ENCODE results near the gene IL33. TPM values are rescaled to one million over a fixed set of nuclear protein-coding genes. Genes with fewer than 3 reads are reported as not detected.
A peak's percentile ranks its signal among the peaks of the same experiment; 100 is the strongest.

The IL33 gene
- total RNA-seq, 1 experiment from 2014 or later = not detected

DNA sequence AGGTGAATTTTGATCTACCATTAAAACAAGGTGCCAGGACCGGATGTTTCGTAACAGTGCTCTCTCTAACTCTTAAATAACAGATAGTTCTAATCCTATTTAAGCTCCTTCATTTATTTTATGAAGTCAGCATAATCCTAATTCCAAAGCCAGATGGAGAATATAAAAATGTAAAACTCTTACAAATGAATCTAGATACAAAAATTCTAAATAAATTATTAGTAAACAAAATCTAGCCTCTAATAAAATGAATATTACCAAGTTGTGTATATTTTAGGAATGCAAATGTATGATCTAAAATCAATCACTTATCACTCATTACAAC lies 32.4 kb upstream of the IL33 start:
- H3K9me3 Mint-ChIP-seq (ENCODE audit: unreplicated experiment) = no peaks in the 10 kb centered on the region
- CTCF ChIA-PET = interaction anchor here (1.0 kb wide), 1 partner anchor 11 kb away, joined by 3 read pairs; no protein-coding TSS in a partner anchor
- H3K4me3 Mint-ChIP-seq (ENCODE audit: unreplicated experiment) = no peak overlapping the region
- H3K27ac Mint-ChIP-seq (ENCODE audit: low read depth, unreplicated experiment) = no peak overlapping the region
- H3K36me3 Mint-ChIP-seq (ENCODE audit: insufficient read depth, unreplicated experiment) = no peaks in the 10 kb centered on the region
- H3K4me1 Mint-ChIP-seq (ENCODE audit: insufficient read depth, unreplicated experiment) = no peaks in the 10 kb centered on the region
- TF ChIP-seq, protein P1, sequence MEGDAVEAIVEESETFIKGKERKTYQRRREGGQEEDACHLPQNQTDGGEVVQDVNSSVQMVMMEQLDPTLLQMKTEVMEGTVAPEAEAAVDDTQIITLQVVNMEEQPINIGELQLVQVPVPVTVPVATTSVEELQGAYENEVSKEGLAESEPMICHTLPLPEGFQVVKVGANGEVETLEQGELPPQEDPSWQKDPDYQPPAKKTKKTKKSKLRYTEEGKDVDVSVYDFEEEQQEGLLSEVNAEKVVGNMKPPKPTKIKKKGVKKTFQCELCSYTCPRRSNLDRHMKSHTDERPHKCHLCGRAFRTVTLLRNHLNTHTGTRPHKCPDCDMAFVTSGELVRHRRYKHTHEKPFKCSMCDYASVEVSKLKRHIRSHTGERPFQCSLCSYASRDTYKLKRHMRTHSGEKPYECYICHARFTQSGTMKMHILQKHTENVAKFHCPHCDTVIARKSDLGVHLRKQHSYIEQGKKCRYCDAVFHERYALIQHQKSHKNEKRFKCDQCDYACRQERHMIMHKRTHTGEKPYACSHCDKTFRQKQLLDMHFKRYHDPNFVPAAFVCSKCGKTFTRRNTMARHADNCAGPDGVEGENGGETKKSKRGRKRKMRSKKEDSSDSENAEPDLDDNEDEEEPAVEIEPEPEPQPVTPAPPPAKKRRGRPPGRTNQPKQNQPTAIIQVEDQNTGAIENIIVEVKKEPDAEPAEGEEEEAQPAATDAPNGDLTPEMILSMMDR (IDR thresholded peaks at IDR 0.05; ENCODE audit: unreplicated experiment) = no peak
- no peak for DNase-seq (ENCODE audit: unreplicated experiment)
- POLR2A ChIA-PET = no interaction called here
- intact Hi-C loops (cut with micrococcal nuclease) = no loop called here
- no peaks in the 10 kb centered on the region for H3K27me3 Mint-ChIP-seq (ENCODE audit: insufficient read depth, unreplicated experiment)
- BruUV-seq (replicated peaks) = no TSS peak

DNA sequence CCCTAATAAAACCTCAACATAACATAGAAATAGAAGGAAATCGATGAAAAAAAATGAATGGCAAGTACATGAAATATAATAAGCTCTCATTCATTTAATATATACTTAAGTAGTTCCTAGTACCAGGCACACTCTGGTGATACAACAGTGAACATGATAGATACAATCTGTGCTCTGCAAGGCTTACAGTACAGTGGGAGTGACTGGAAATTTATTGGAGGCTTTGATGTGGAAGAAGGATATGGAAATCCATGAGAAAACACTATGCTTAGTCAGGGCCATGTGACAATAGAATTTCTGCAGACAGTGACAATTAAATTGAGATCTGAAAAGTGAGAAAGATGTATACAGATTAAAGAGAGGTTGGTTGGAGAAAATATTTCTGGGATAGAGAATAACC lies 32.0 kb upstream of the IL33 start:
- BruUV-seq (replicated peaks) = no TSS peak
- Mint-ChIP-seq H3K4me1 (ENCODE audit: insufficient read depth, unreplicated experiment) (no peaks in the 10 kb centered on the region), H3K27ac (ENCODE audit: low read depth, unreplicated experiment) (no peak overlapping the region), H3K27me3 (ENCODE audit: insufficient read depth, unreplicated experiment) (no peaks in the 10 kb centered on the region), H3K4me3 (ENCODE audit: unreplicated experiment) (no peak overlapping the region), H3K36me3 (ENCODE audit: insufficient read depth, unreplicated experiment) (no peaks in the 10 kb centered on the region), H3K9me3 (ENCODE audit: unreplicated experiment) (no peaks in the 10 kb centered on the region)
- DNase-seq (ENCODE audit: unreplicated experiment) = no peak
- ChIA-PET CTCF (interaction anchor here (1.0 kb wide), 1 partner anchor 11 kb away, joined by 3 read pairs; no protein-coding TSS in a partner anchor), POLR2A (no interaction called here)
- intact Hi-C loops (cut with micrococcal nuclease) = no loop called here
- TF ChIP-seq, protein P1 (IDR thresholded peaks at IDR 0.05; ENCODE audit: unreplicated experiment) = no peak

DNA sequence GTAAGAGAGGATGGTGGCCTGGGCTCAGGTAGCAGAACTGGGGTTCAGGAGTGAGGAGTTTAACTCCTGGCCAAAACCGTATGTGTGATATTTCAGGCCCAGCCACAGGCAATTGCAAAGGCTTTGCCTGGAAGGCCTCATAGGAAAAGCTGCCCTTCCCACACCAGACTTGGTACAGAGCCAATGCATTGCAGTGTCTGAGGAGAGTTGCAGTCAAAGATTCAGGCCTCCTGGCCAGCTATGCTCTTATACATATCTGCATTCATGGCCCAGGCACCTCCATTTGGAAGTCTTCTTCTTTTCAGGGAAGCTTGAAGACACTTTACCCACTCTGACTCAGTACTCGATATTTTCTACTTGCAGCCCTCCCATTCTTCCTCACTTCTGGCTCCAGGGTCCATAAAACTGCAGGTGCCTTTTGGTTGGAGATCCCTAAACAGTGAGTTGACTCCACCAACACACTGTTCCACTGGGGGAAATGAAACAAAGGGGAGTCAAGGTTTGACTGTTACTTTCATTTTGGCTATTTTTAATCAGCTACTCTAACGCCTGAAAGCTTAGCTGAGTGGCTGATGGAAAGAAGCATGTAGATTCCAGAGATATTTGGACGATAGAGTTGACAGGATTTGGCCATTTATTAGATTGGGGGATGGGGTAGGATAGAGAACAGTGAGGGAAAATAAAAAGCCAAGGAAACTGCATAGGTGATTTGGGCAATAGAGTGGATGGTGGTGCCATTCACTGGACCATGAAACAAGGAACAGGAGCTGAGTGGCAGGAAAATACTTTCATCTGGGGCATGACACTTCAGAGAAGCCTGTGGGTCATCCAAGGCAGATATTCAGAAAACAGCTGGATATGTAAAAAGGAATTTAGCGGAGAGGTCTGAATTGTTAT lies 30.6 kb upstream of the IL33 start:
- BruUV-seq (replicated peaks) = no TSS peak
- Mint-ChIP-seq H3K4me1 (ENCODE audit: insufficient read depth, unreplicated experiment) (no peaks in the 10 kb centered on the region), H3K9me3 (ENCODE audit: unreplicated experiment) (no peaks in the 10 kb centered on the region), H3K27me3 (ENCODE audit: insufficient read depth, unreplicated experiment) (no peaks in the 10 kb centered on the region), H3K36me3 (ENCODE audit: insufficient read depth, unreplicated experiment) (no peaks in the 10 kb centered on the region), H3K4me3 (ENCODE audit: unreplicated experiment) (no peak overlapping the region), H3K27ac (ENCODE audit: low read depth, unreplicated experiment) (no peak overlapping the region)
- TF ChIP-seq, protein P1 (IDR thresholded peaks at IDR 0.05; ENCODE audit: unreplicated experiment) = no peak
- POLR2A ChIA-PET = interaction anchor here (1.0 to 1.1 kb wide), 2 partner anchors 11 to 86 kb away, joined by 3 read pairs; no protein-coding TSS in a partner anchor
- CTCF ChIA-PET = interaction anchor here (0.6 to 1.4 kb wide), 3 partner anchors 10 to 136 kb away, joined by 3 to 5 read pairs (median 3); no protein-coding TSS in a partner anchor
- peak; percentile 28 for DNase-seq (ENCODE audit: unreplicated experiment)
- intact Hi-C loops (cut with micrococcal nuclease) = no loop called here

DNA sequence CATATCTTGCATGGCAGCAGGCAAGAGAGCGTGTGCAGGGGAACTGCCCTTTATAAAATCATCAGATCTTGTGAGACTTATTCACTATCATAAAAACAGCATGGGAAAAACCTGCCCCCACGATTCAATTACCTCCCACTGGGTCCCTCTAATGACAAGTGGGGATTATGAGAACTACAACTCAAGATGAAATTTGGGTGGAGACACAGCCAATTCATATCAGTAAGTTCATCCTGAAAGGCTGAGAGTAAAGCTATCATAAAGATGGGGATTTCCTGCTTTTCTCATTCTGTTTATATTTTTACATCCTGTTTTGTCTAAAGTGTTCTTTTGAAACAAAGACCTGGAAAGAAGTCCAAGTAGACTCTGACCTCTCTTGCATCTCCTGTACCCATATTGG lies 28.9 kb upstream of the IL33 start:
- H3K4me1 Mint-ChIP-seq (ENCODE audit: insufficient read depth, unreplicated experiment) = no peaks in the 10 kb centered on the region
- POLR2A ChIA-PET = no interaction called here
- TF ChIP-seq, protein P1 (IDR thresholded peaks at IDR 0.05; ENCODE audit: unreplicated experiment) = no peak
- no peaks in the 10 kb centered on the region for H3K27me3 Mint-ChIP-seq (ENCODE audit: insufficient read depth, unreplicated experiment)
- H3K27ac Mint-ChIP-seq (ENCODE audit: low read depth, unreplicated experiment) = no peak overlapping the region
- DNase-seq (ENCODE audit: unreplicated experiment) = no peak
- no peaks in the 10 kb centered on the region for H3K36me3 Mint-ChIP-seq (ENCODE audit: insufficient read depth, unreplicated experiment)
- H3K9me3 Mint-ChIP-seq (ENCODE audit: unreplicated experiment) = no peaks in the 10 kb centered on the region
- no TSS peak for BruUV-seq (replicated peaks)
- intact Hi-C loops (cut with micrococcal nuclease) = no loop called here
- H3K4me3 Mint-ChIP-seq (ENCODE audit: unreplicated experiment) = no peak overlapping the region
- CTCF ChIA-PET = no interaction called here
